ENCODE data around the gene FOXK2. TPM values are rescaled to one million over a fixed set of nuclear protein-coding genes. Genes with fewer than 3 reads are reported as not detected.

The FOXK2 gene
- total and polyA plus RNA-seq, 2 donors (not counting 3 experiments of a cell fraction or from before 2014, with no cell fraction given), result 33.4 to 79.3 TPM

DNA sequence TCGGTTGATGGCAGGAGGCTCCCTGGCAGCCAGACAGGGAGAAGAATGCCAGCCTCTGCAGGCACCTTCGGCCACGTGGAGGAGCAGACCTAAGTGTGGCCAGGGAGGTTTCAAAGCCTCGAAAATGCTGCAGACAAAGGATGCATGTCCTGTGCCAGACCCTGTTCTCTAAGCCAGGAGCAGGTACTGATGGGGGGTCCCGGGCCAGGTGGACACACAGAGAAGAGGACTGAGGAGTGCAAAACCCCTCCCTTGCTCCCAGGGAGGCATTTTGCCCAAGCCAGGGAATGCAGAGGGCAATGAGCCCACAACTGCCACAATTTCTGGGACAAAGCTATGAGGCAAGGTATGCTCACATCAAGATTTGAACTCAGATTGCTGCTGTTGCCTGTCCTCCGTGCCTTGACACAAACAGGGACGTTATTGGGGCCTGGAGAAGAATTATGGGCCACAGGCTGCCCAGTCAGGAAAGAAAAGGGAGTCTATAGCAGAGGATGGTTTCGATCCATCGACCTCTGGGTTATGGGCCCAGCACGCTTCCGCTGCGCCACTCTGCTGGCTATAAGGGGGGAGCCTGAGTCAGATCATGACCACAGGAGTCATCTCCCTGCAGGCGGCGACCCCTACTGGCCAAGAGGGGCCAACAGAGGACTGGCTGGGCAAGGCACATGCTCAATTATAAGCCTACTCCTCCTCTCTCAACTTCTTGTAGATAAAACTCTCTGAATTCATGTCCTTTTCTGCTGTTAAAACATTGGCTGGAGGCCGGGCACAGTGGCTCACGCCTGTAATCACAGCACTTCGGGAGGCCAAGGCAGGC is 25.1 kb upstream of the FOXK2 start:
- H3K27me3 ChIP-seq (ENCODE audit: control insufficient read depth in 2 of 2, insufficient read depth in 2 of 2, low read length in 2 of 2), result no peaks in the 10 kb centered on the region
- no peak overlapping the region for H3K4me2 ChIP-seq (ENCODE audit: insufficient read depth, low read length)
- no peaks in the 10 kb centered on the region for H3K79me2 ChIP-seq (ENCODE audit: control insufficient read depth, insufficient read depth, low read length)
- FAIRE-seq (peak; percentile 98), DNase-seq (ENCODE audit: low read depth, low spot score) (peak; percentile 92)
- no peak overlapping the region for H3K9ac ChIP-seq (replicated peaks; ENCODE audit: extremely low read depth, insufficient read depth, low read length)
- no peaks in the 10 kb centered on the region for H3K9me3 ChIP-seq (replicated peaks; ENCODE audit: control insufficient read depth, insufficient read depth, low read length)
- CTCF ChIA-PET, result interaction anchor here (0.6 to 3.4 kb wide), 6 partner anchors 16 to 454 kb away, joined by 3 to 18 read pairs (median 3); partner anchors contain the start of gene FOXK2
- TF ChIP-seq MYC (IDR thresholded peaks at IDR 0.05; ENCODE audit: low read depth, low read length) (no peak), GATA2 (IDR thresholded peaks at IDR 0.05; ENCODE audit: insufficient read depth, insufficient read length, low read depth, low read length) (peak; percentile 88), JUN (IDR thresholded peaks at IDR 0.05; ENCODE audit: borderline replicate concordance, insufficient read depth, insufficient read length, low read depth) (no peak), EZH2 (IDR thresholded peaks at IDR 0.05; ENCODE audit: borderline replicate concordance, low read depth, low read length, severe bottlenecking) (no peak), POLR2A (IDR thresholded peaks at IDR 0.05; ENCODE audit: low read depth, low read length) (no peak), CTCF (IDR thresholded peaks at IDR 0.05; ENCODE audit: extremely low read depth in 1 of 2, insufficient read depth in 1 of 2, low read depth in 1 of 2, low read length in 2 of 2) (peak; percentile 85 to 94), FOS (IDR thresholded peaks at IDR 0.05; ENCODE audit: borderline replicate concordance, insufficient read depth, low read length) (peak; percentile 18), POLR2AphosphoS5 (IDR thresholded peaks at IDR 0.05; ENCODE audit: insufficient read depth, low read depth, low read length) (peak; percentile 58)
- TF ChIP-seq, protein P1, sequence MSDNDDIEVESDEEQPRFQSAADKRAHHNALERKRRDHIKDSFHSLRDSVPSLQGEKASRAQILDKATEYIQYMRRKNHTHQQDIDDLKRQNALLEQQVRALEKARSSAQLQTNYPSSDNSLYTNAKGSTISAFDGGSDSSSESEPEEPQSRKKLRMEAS (IDR thresholded peaks at IDR 0.05; ENCODE audit: insufficient read depth, insufficient read length), result no peak
- TSS peak; percentile 100 for BruUV-seq (replicated peaks)
- dilution Hi-C loops (cut with MboI; ENCODE audit: extremely low pct_ligation_motif_present, low sequenced_read_pairs) (no loop called here), intact Hi-C loops (cut with micrococcal nuclease) (loop anchor here (1.0 to 2.0 kb wide), 5 partner anchors 25 to 142 kb away; partner anchors contain the start of genes CYBC1, FOXK2 and NARF)
- POLR2A ChIA-PET, result interaction anchor here (0.6 kb wide), 1 partner anchor 603 kb away, joined by 4 read pairs; no protein-coding TSS in a partner anchor
- no peak overlapping the region for H2AFZ ChIP-seq (ENCODE audit: low read depth, low read length)
- H3K27ac ChIP-seq (ENCODE audit: insufficient read depth, low read depth, low read length), result no peak overlapping the region
- no peaks in the 10 kb centered on the region for H4K20me1 ChIP-seq (replicated peaks; ENCODE audit: control insufficient read depth, extremely low read depth, insufficient read depth, low read length)
- no peaks in the 10 kb centered on the region for H3K36me3 ChIP-seq (ENCODE audit: control insufficient read depth in 2 of 2, extremely low read depth in 1 of 2, insufficient read depth in 2 of 2, low read length in 2 of 2)
- H3K4me3 ChIP-seq (replicated peaks in 1 of 3; ENCODE audit: insufficient read depth in 1 of 3, low read depth in 1 of 3, low read length in 3 of 3), result no peak overlapping the region
- peaks cover 8% of the 10 kb centered on the region for H3K4me1 ChIP-seq (ENCODE audit: control insufficient read depth, extremely low read depth, insufficient read depth, low read length)
- H3K9me1 ChIP-seq (replicated peaks; ENCODE audit: control insufficient read depth, extremely low read depth, insufficient read depth, low read length), result no peaks in the 10 kb centered on the region

Data from endothelial cell of umbilical vein (primary cell).